ENCODE data around the gene OR51D1. TPM values are rescaled to one million over a fixed set of nuclear protein-coding genes. Genes with fewer than 3 reads are reported as not detected.

OR51D1 gene
- total RNA-seq, 1 experiment from 2014 or later: not detected

DNA sequence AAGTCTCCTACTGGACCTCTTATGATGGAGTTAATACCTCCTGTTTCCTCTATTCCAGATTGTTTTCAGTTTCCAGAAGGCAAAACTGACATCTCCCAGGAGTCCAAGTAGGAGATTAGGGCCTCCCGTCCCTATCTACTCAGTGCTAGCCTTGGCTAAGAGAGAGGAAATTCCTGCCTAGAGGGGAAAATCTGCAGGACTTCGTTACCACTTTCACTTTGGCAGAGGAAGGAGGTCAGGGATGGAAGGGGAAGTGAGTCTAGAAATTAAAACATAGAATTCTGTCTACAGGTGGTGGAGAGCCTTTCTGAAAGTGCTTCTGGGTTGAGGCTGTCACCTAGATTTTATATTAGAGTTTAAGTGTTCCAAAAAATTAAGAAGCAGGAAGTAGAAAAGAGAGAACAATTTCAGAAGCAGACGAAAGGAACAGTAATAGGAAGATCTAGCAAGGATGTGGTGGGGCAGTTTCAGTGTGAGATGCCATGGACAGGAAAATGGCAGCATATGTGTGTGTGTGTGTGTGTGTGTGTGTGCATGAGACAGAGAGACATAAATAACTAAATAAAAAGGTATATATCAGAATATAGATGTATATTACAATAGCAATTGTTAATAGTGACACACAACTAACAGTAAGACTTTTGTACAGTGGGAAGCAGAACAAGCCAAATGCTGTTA lies 26.9 kb upstream of the OR51D1 start:
- Histone ChIP-seq H2BK5ac (ENCODE audit: insufficient read length, low read length) (no peak overlapping the region), H3K79me2 (ENCODE audit: insufficient read depth, low read length) (no peaks in the 10 kb centered on the region), H3K27ac (ENCODE audit: insufficient read length, low read depth, low read length) (no peak overlapping the region), H3T11ph (ENCODE audit: low read length) (no peak overlapping the region), H3K23ac (ENCODE audit: insufficient read length, low read depth, low read length) (no peak overlapping the region), H4K8ac (replicated peaks; ENCODE audit: insufficient read length, low read depth, low read length) (no peak overlapping the region), H2BK15ac (ENCODE audit: low read depth, low read length) (no peak overlapping the region), H3K4me1 (ENCODE audit: insufficient read depth, low read length) (no peaks in the 10 kb centered on the region), H2AFZ (ENCODE audit: low read length) (no peak overlapping the region), H3K27me3 (ENCODE audit: insufficient read depth, low read length) (no peaks in the 10 kb centered on the region), H2AK5ac (ENCODE audit: insufficient read length, low read length) (no peak overlapping the region), H3K79me1 (ENCODE audit: insufficient read depth, low read depth, low read length, poor library complexity, severe bottlenecking) (no peaks in the 10 kb centered on the region), H4K20me1 (ENCODE audit: control insufficient read depth, insufficient read depth, insufficient read length) (no peaks in the 10 kb centered on the region), H3K56ac (ENCODE audit: insufficient read length, low read depth, low read length) (no peak overlapping the region), H3K9ac (ENCODE audit: extremely low read depth, insufficient read length, low read length) (no peak overlapping the region), H3K23me2 (ENCODE audit: insufficient read length, low read depth, low read length, poor library complexity, severe bottlenecking) (no peaks in the 10 kb centered on the region), H3K4ac (ENCODE audit: low read depth, low read length) (no peak overlapping the region), H3K4me2 (ENCODE audit: insufficient read depth, insufficient read length, low read length) (no peak overlapping the region), H2BK120ac (ENCODE audit: low read depth, low read length, poor library complexity, severe bottlenecking) (no peak overlapping the region), H4K5ac (ENCODE audit: insufficient read length, low read depth, low read length) (no peak overlapping the region), H3K9me3 (ENCODE audit: control insufficient read depth, low read depth, low read length) (no peaks in the 10 kb centered on the region), H2BK20ac (ENCODE audit: low read depth, low read length, poor library complexity, severe bottlenecking) (no peak overlapping the region), H3K18ac (ENCODE audit: insufficient read length, low read depth, low read length) (no peak overlapping the region), H3K14ac (ENCODE audit: insufficient read depth, low read length) (no peak overlapping the region), H4K91ac (ENCODE audit: insufficient read length, low read depth, low read length) (no peak overlapping the region), H2BK12ac (ENCODE audit: insufficient read length, low read depth, low read length) (no peak overlapping the region)
- peaks cover 21% of the 10 kb centered on the region for H3K27me3 Mint-ChIP-seq (ENCODE audit: low read depth)
- no CpG with 5 or more reads among the region's 3 CpGs for WGBS (ENCODE audit: extremely low coverage, insufficient read length, low lambda C conversion rate)
- H3K9me3 Mint-ChIP-seq: no peaks in the 10 kb centered on the region
- TF ChIP-seq, protein P1, sequence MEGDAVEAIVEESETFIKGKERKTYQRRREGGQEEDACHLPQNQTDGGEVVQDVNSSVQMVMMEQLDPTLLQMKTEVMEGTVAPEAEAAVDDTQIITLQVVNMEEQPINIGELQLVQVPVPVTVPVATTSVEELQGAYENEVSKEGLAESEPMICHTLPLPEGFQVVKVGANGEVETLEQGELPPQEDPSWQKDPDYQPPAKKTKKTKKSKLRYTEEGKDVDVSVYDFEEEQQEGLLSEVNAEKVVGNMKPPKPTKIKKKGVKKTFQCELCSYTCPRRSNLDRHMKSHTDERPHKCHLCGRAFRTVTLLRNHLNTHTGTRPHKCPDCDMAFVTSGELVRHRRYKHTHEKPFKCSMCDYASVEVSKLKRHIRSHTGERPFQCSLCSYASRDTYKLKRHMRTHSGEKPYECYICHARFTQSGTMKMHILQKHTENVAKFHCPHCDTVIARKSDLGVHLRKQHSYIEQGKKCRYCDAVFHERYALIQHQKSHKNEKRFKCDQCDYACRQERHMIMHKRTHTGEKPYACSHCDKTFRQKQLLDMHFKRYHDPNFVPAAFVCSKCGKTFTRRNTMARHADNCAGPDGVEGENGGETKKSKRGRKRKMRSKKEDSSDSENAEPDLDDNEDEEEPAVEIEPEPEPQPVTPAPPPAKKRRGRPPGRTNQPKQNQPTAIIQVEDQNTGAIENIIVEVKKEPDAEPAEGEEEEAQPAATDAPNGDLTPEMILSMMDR (conservative IDR thresholded peaks at IDR 0.05): no peak
- no peaks in the 10 kb centered on the region for H3K36me3 Mint-ChIP-seq (ENCODE audit: insufficient read depth in 1 of 3, low read depth in 3 of 3)
- H3K4me1 Mint-ChIP-seq: peaks cover 7 to 9% of the 10 kb centered on the region in 2 experiments
- no peak for DNase-seq
- no peak overlapping the region for H3K4me3 Mint-ChIP-seq
- no peak overlapping the region for H3K27ac Mint-ChIP-seq
